ENCODE data around the gene NKTR. TPM values are rescaled to one million over a fixed set of nuclear protein-coding genes. Genes with fewer than 3 reads are reported as not detected.
A peak's percentile ranks its signal among the peaks of the same experiment; 100 is the strongest.

Gene NKTR
- total RNA-seq, 1 donor from 2014 or later: 70.3 TPM

DNA sequence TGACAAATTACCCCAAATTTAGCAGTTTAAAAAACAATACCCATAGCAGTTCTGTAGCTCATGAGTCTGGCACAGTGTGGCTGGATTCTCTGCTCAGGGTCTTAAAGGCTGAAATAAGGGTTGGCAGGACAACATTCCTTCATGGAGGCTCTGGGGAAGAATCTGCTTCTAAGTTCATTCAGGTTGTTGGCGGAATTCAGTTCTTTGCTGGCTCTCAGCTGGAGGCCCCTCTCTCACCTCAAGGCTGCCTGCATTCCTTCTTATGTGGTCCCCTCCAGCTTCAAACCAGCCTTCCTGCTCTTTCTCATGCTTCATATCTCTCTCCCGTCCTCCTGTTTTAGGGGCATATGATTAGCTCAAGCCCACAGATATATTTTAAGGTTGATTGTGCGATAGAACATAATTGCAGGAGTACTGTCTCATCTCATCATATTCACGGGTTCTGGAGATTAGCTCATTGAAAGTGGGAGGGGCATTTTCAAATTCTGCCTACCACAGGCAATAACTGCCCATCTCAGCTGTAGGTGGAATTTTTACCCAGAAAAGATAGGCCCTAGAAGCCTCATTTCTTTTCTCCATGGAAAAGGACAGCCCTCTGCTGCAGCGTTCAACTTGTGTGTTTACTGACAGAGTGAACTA is 47.5 kb downstream of the NKTR start:
- DNase-seq (ENCODE audit: low read depth) (no peak), FAIRE-seq (no peak)
- no peaks in the 10 kb centered on the region for H3K27me3 ChIP-seq (ENCODE audit: insufficient read depth, low read length)
- H3K27me3 Mint-ChIP-seq (ENCODE audit: low read depth, unreplicated experiment): no peaks in the 10 kb centered on the region
- H3K36me3 Mint-ChIP-seq (ENCODE audit: low read depth, unreplicated experiment): peaks cover 17% of the 10 kb centered on the region
- H3K27ac Mint-ChIP-seq (ENCODE audit: unreplicated experiment): no peak overlapping the region
- peaks cover 45% of the 10 kb centered on the region for H3K36me3 ChIP-seq (ENCODE audit: insufficient read depth, low read length)
- H3K9ac ChIP-seq (ENCODE audit: low read length): no peak overlapping the region
- H3K4me2 ChIP-seq (ENCODE audit: low read length): no peak overlapping the region
- no peak overlapping the region for H3K4me3 ChIP-seq (ENCODE audit: insufficient read depth, low read depth, low read length)
- no peaks in the 10 kb centered on the region for H3K9me3 Mint-ChIP-seq (ENCODE audit: unreplicated experiment)
- H3K79me2 ChIP-seq (ENCODE audit: insufficient read depth, low read length): peaks cover 42% of the 10 kb centered on the region
- TF ChIP-seq, protein P1, sequence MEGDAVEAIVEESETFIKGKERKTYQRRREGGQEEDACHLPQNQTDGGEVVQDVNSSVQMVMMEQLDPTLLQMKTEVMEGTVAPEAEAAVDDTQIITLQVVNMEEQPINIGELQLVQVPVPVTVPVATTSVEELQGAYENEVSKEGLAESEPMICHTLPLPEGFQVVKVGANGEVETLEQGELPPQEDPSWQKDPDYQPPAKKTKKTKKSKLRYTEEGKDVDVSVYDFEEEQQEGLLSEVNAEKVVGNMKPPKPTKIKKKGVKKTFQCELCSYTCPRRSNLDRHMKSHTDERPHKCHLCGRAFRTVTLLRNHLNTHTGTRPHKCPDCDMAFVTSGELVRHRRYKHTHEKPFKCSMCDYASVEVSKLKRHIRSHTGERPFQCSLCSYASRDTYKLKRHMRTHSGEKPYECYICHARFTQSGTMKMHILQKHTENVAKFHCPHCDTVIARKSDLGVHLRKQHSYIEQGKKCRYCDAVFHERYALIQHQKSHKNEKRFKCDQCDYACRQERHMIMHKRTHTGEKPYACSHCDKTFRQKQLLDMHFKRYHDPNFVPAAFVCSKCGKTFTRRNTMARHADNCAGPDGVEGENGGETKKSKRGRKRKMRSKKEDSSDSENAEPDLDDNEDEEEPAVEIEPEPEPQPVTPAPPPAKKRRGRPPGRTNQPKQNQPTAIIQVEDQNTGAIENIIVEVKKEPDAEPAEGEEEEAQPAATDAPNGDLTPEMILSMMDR (IDR thresholded peaks at IDR 0.05; ENCODE audit: insufficient read depth, low read depth, low read length): no peak
- no peak for TF ChIP-seq EZH2 (IDR thresholded peaks at IDR 0.05; ENCODE audit: insufficient read depth, low read length)
- H4K20me1 ChIP-seq (ENCODE audit: insufficient read depth, low read length): peaks cover 67% of the 10 kb centered on the region
- no peak overlapping the region for H2AFZ ChIP-seq (ENCODE audit: low read depth, low read length)
- H3K4me3 Mint-ChIP-seq (ENCODE audit: unreplicated experiment): peak overlapping the region; percentile 24
- no peaks in the 10 kb centered on the region for H3K9me3 ChIP-seq (ENCODE audit: insufficient read depth, low read depth, low read length)
- peaks cover 25% of the 10 kb centered on the region for H3K4me1 ChIP-seq (ENCODE audit: insufficient read depth, low read length)
- peaks cover 45% of the 10 kb centered on the region for H3K4me1 Mint-ChIP-seq (ENCODE audit: low read depth, unreplicated experiment)
- no peak overlapping the region for H3K27ac ChIP-seq (ENCODE audit: low read depth, low read length)

- H4K20me1 ChIP-seq (ENCODE audit: insufficient read depth, low read length): peaks cover 57% of the 10 kb centered on the region
- H3K36me3 ChIP-seq (ENCODE audit: insufficient read depth, low read length): peaks cover 35% of the 10 kb centered on the region
- peaks cover 49% of the 10 kb centered on the region for H3K4me1 Mint-ChIP-seq (ENCODE audit: low read depth, unreplicated experiment)
- no peak for TF ChIP-seq EZH2 (IDR thresholded peaks at IDR 0.05; ENCODE audit: insufficient read depth, low read length)
- TF ChIP-seq, protein P1 (IDR thresholded peaks at IDR 0.05; ENCODE audit: insufficient read depth, low read depth, low read length): no peak
- H3K4me1 ChIP-seq (ENCODE audit: insufficient read depth, low read length): peaks cover 35% of the 10 kb centered on the region
- H3K4me2 ChIP-seq (ENCODE audit: low read length): no peak overlapping the region
- peaks cover 17% of the 10 kb centered on the region for H3K36me3 Mint-ChIP-seq (ENCODE audit: low read depth, unreplicated experiment)
- H3K79me2 ChIP-seq (ENCODE audit: insufficient read depth, low read length): peaks cover 49% of the 10 kb centered on the region
- FAIRE-seq (peak; percentile 49), DNase-seq (ENCODE audit: low read depth) (no peak)
- H3K9me3 Mint-ChIP-seq (ENCODE audit: unreplicated experiment): no peaks in the 10 kb centered on the region
- H3K4me3 ChIP-seq (ENCODE audit: insufficient read depth, low read depth, low read length): no peak overlapping the region
- no peak overlapping the region for H3K27ac Mint-ChIP-seq (ENCODE audit: unreplicated experiment)
- no peak overlapping the region for H2AFZ ChIP-seq (ENCODE audit: low read depth, low read length)
- no peak overlapping the region for H3K27ac ChIP-seq (ENCODE audit: low read depth, low read length)
- no peaks in the 10 kb centered on the region for H3K27me3 Mint-ChIP-seq (ENCODE audit: low read depth, unreplicated experiment)
- no peaks in the 10 kb centered on the region for H3K9me3 ChIP-seq (ENCODE audit: insufficient read depth, low read depth, low read length)
- H3K27me3 ChIP-seq (ENCODE audit: insufficient read depth, low read length): no peaks in the 10 kb centered on the region
- peak overlapping the region; percentile 42 for H3K4me3 Mint-ChIP-seq (ENCODE audit: unreplicated experiment)
- H3K9ac ChIP-seq (ENCODE audit: low read length): no peak overlapping the region
Observed at GRCh38 chr3:42649006-42649405, 48.5 kb downstream of the NKTR start.

GRCh38 chr3:42649783-42650182 is 49.3 kb downstream of the NKTR start:
- Histone ChIP-seq H3K27me3 (ENCODE audit: insufficient read depth, low read length) (no peaks in the 10 kb centered on the region), H3K27ac (ENCODE audit: low read depth, low read length) (no peak overlapping the region), H3K79me2 (ENCODE audit: insufficient read depth, low read length) (peaks cover 48% of the 10 kb centered on the region), H4K20me1 (ENCODE audit: insufficient read depth, low read length) (peaks cover 52% of the 10 kb centered on the region), H3K4me1 (ENCODE audit: insufficient read depth, low read length) (peaks cover 35% of the 10 kb centered on the region), H3K4me2 (ENCODE audit: low read length) (no peak overlapping the region), H3K9me3 (ENCODE audit: insufficient read depth, low read depth, low read length) (no peaks in the 10 kb centered on the region), H2AFZ (ENCODE audit: low read depth, low read length) (no peak overlapping the region), H3K4me3 (ENCODE audit: insufficient read depth, low read depth, low read length) (no peak overlapping the region), H3K9ac (ENCODE audit: low read length) (no peak overlapping the region), H3K36me3 (ENCODE audit: insufficient read depth, low read length) (peaks cover 28% of the 10 kb centered on the region)
- Mint-ChIP-seq H3K36me3 (ENCODE audit: low read depth, unreplicated experiment) (peaks cover 13% of the 10 kb centered on the region), H3K4me1 (ENCODE audit: low read depth, unreplicated experiment) (peaks cover 49% of the 10 kb centered on the region), H3K9me3 (ENCODE audit: unreplicated experiment) (no peaks in the 10 kb centered on the region), H3K27ac (ENCODE audit: unreplicated experiment) (no peak overlapping the region), H3K4me3 (ENCODE audit: unreplicated experiment) (no peak overlapping the region), H3K27me3 (ENCODE audit: low read depth, unreplicated experiment) (no peaks in the 10 kb centered on the region)
- DNase-seq (ENCODE audit: low read depth) (no peak), FAIRE-seq (no peak)
- TF ChIP-seq, protein P1 (IDR thresholded peaks at IDR 0.05; ENCODE audit: insufficient read depth, low read depth, low read length): no peak
- no peak for TF ChIP-seq EZH2 (IDR thresholded peaks at IDR 0.05; ENCODE audit: insufficient read depth, low read length)
